Measurements from ENCODE around the gene CCDC146.
"Not testable (repeated sequence)": the region's sequence is repeated elsewhere in the genome, so short reads cannot be mapped to it uniquely, and the experiment has no call there.

GRCh38 chr7:77138668-77139067, 16.3 kb downstream of the CCDC146 start:
- not testable (repeated sequence) for TF ChIP-seq CTCF (conservative IDR thresholded peaks at IDR 0.05 in 1 of 2, IDR thresholded peaks at IDR 0.05 in 1 of 2; ENCODE audit: extremely low read depth in 1 of 2, insufficient read depth in 1 of 2, low read depth in 1 of 2, low read length in 2 of 2); EZH2 (IDR thresholded peaks at IDR 0.05; ENCODE audit: borderline replicate concordance, low read length)
